Activated B cell treated with CpG ODN at 0.5 μM for 24 hours (primary cell): ENCODE data around the gene DNHD1. TPM values are rescaled to one million over a fixed set of nuclear protein-coding genes. Genes with fewer than 3 reads are reported as not detected.

Experiments used
- ATAC-seq: fragments of 200-7000 bp; cut with Tn5 transposase; one replicate; pipeline ENCODE4 v1.10.0; 2021; ENCODE audit warnings: low read depth, mild to moderate bottlenecking, moderate library complexity
- CTCF ChIA-PET: fragments of 350-600 bp; sonication (Branson Sonifier 250); formaldehyde crosslinking; loops from one replicate; lab custom pipeline; 2021; ENCODE audit warnings: antibody characterized with exemption; lab: Charles Lee
- POLR2A ChIA-PET: fragments of 350-600 bp; sonication (Branson Sonifier 250); formaldehyde crosslinking; loops from one replicate; lab custom pipeline; 2021; ENCODE audit warnings: antibody characterized with exemption; lab: Charles Lee
- DNase-seq: peaks from one replicate; pipeline ENCODE4 v3.0.0; 2022
- H3K27ac Mint-ChIP-seq: one replicate; pipeline ENCODE4 v1.8.0; 2020; ENCODE audit warnings: mixed read lengths
- H3K27me3 Mint-ChIP-seq: one replicate; pipeline ENCODE4 v1.8.0; 2021; ENCODE audit warnings: mixed read lengths
- H3K36me3 Mint-ChIP-seq: one replicate; pipeline ENCODE4 v1.8.0; 2021; ENCODE audit warnings: low read depth, mixed read lengths
- H3K4me1 Mint-ChIP-seq: one replicate; pipeline ENCODE4 v1.8.0; 2021; ENCODE audit warnings: mixed read lengths
- H3K4me3 Mint-ChIP-seq: one replicate; pipeline ENCODE4 v1.8.0; 2020; ENCODE audit warnings: mild to moderate bottlenecking, mixed read lengths
- H3K9me3 Mint-ChIP-seq: one replicate; pipeline ENCODE4 v1.8.0; 2020; ENCODE audit warnings: mixed read lengths
- CTCF ChIP-seq: fragments of 200-600 bp; IDR thresholded peaks from one replicate; pipeline ENCODE4 v1.8.0; 2022; ENCODE audit warnings: antibody characterized with exemption, mild to moderate bottlenecking
- intact Hi-C: fragments of 100-400 bp; cut with micrococcal nuclease; formaldehyde crosslinking; loops from one replicate; pipeline ENCODE4 v1.15.1; 2024
- total RNA-seq: library from RNA; stranded (reverse); gene quantifications from 2 replicates; pipeline ENCODE4 v1.2.3, GENCODE V29; 2022

The DNHD1 gene
- total RNA-seq, 1 donor from 2014 or later, result 42.6 TPM

DNA sequence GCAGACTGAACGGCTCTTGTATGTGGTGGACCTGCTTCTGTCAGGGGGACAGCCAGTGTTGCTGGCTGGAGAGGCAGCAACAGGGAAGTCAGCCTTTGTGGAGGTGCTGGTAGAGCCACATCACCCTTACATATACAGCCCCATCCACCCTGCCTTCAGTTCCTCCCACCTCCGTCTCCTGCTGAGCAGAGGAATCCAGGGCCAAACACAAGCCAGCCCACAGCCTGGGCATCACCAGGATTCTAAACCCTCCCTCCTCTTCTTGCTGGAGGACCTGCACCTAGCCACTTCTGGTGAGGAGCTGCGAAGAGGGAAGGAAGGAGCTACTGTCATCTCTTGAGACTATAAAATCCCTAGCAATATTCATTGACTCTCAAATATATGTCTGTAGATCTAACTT lies 51.6 kb downstream of the DNHD1 start:
- ATAC-seq, result no peak
- no peaks in the 10 kb centered on the region for H3K4me1 Mint-ChIP-seq
- ChIA-PET POLR2A (no interaction called here), CTCF (no interaction called here)
- H3K27me3 Mint-ChIP-seq, result no peaks in the 10 kb centered on the region
- TF ChIP-seq CTCF, result no peak
- no peak overlapping the region for H3K27ac Mint-ChIP-seq
- no peak for DNase-seq
- intact Hi-C loops, result no loop called here
- peaks cover 31% of the 10 kb centered on the region for H3K36me3 Mint-ChIP-seq
- no peaks in the 10 kb centered on the region for H3K9me3 Mint-ChIP-seq
- H3K4me3 Mint-ChIP-seq, result no peak overlapping the region

GRCh38 chr11:6553634-6554033 lies 56.6 kb downstream of the DNHD1 start:
- H3K4me3 Mint-ChIP-seq, result no peak overlapping the region

DNA sequence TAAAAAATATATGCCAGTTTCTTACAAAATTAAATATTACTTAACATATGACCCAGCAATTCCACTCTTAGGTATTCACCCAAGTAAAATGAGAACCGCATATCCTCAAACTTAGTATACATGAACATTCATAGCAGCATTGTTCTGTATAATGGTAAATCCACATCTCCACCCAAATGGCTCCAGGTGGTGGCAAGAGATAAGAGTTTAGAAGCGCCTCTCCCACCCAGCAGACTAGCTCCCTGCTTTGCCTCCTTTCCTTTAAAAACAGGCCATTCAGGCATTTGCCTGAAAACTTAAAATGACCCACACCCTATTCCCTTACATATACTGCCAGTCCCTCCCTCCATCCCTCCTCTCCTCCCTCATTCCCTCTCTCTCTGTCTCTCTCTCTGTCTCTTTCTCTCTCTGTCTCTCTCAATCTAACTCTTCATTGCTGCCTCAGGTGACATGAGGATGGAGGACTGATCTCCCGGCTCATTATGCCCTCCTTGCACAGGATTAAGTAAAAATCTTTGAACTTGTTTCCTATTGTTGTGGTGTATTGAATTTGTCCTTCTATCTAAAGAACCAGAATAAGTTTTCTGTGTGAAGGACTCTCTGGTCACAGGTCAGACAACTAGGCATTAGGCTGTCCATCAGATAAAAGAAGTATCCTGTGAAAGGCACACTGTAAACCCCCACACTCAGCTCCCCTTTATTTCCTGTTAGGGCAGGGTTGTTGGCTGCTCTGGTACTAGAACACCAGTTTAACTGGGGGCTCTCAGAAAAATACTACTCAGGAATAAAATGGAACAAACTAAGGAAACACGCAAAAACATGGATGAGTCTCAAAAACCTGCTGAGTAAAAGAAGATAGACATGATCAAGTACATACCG lies 58.0 kb downstream of the DNHD1 start:
- Mint-ChIP-seq H3K27ac (no peak overlapping the region), H3K4me3 (no peak overlapping the region), H3K9me3 (no peaks in the 10 kb centered on the region), H3K36me3 (peaks cover 10% of the 10 kb centered on the region), H3K4me1 (no peaks in the 10 kb centered on the region), H3K27me3 (no peaks in the 10 kb centered on the region)
- DNase-seq, result no peak
- TF ChIP-seq CTCF, result no peak
- intact Hi-C loops, result no loop called here
- ATAC-seq, result no peak
- CTCF ChIA-PET, result interaction anchor here (1.2 kb wide), 1 partner anchor 24 kb away, joined by 3 read pairs; no protein-coding TSS in a partner anchor
- POLR2A ChIA-PET, result interaction anchor here (0.6 kb wide), 1 partner anchor 18 kb away, joined by 3 read pairs; no protein-coding TSS in a partner anchor

More at GRCh38 chr11:6553634-6554033, 56.6 kb downstream of the DNHD1 start:
- Mint-ChIP-seq H3K4me1 (no peaks in the 10 kb centered on the region), H3K27ac (no peak overlapping the region), H3K9me3 (no peaks in the 10 kb centered on the region), H3K27me3 (no peaks in the 10 kb centered on the region), H3K36me3 (peaks cover 6% of the 10 kb centered on the region)
- ChIA-PET CTCF (no interaction called here), POLR2A (no interaction called here)
- TF ChIP-seq CTCF, result no peak
- intact Hi-C loops, result no loop called here
- ATAC-seq (no peak), DNase-seq (no peak)

DNA sequence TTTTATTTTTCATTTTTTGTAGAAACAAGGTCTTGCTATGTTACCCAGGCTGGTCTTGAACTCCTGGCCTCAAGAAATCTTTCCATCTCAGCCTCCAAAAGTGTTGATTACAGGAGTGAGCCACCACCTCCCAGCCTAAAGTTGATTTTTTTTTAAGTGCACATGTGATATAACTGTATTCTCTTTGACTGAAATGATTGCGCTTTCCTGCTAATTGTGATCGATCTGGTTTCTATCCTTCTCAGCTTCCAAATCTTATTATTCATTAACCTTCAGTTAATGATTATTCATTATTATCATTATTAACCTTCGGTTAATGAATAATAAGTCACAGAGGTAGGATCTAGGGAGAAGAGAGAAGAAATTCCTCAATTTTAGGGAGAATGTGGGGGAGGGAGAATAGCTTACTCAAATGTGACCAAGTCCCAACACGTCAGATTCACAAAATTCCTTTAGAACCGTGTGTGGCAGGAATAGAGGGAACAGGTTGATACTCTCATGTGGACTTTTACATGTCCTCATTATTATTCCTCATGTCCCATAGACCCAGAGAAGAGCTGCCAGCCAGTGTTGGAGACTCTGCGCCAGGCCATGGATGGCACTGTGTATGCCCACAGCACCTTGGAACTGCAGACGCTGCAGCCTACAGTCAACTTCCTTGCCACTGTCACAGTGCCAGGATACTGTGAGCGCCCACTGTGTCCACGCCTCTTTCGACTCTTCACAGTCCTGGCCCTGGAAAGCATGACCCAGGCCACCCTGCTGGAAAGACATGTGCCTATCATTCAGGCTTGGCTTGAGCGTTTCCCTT lies 59.3 kb downstream of the DNHD1 start:
- CTCF ChIA-PET, result interaction anchor here (1.2 kb wide), 1 partner anchor 25 kb away, joined by 3 read pairs; no protein-coding TSS in a partner anchor
- no peak for TF ChIP-seq CTCF
- no peaks in the 10 kb centered on the region for H3K9me3 Mint-ChIP-seq
- no peak overlapping the region for H3K4me3 Mint-ChIP-seq
- no peak overlapping the region for H3K27ac Mint-ChIP-seq
- intact Hi-C loops, result no loop called here
- POLR2A ChIA-PET, result no interaction called here
- H3K36me3 Mint-ChIP-seq, result peaks cover 14% of the 10 kb centered on the region
- no peaks in the 10 kb centered on the region for H3K27me3 Mint-ChIP-seq
- DNase-seq, result no peak
- ATAC-seq, result no peak
- H3K4me1 Mint-ChIP-seq, result no peaks in the 10 kb centered on the region

DNA sequence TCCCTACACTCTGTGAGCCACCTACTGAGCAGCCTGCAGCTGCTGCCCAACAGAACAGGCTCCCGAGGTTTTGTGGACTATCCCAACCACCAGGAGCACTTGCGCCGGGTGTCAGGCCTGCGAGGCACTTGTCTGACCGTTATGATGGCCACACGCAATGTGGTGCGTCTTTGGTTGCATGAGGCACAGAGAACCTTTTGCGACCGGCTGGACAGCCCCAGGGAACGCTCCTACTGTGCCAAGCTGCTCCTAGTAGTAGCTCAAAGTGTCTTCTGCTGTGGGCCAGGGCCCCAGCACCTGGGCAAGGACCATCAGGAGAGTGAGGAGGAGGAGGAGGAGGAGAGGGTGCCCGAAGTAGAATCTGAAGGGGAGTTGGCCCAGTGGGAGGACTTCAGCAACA lies 60.0 kb downstream of the DNHD1 start:
- no peak for ATAC-seq
- Mint-ChIP-seq H3K36me3 (peaks cover 14% of the 10 kb centered on the region), H3K4me1 (no peaks in the 10 kb centered on the region), H3K27me3 (no peaks in the 10 kb centered on the region), H3K27ac (no peak overlapping the region), H3K9me3 (no peaks in the 10 kb centered on the region), H3K4me3 (no peak overlapping the region)
- intact Hi-C loops, result no loop called here
- CTCF ChIA-PET, result no interaction called here
- DNase-seq, result no peak
- TF ChIP-seq CTCF, result no peak
- POLR2A ChIA-PET, result no interaction called here
